Upper lobe of left lung (tissue), 4 donors: Measurements from ENCODE around the gene KIAA1614.

Experiments
- POLR2A ChIP-seq, 4 donors: fragments of 450-650 bp; IDR thresholded peaks; one replicate each; pipeline ENCODE4 v1.5.1; 2016 to 2017; ENCODE audit warnings: antibody characterized with exemption in 4 of 4, mild to moderate bottlenecking in 2 of 4
- TF ChIP-seq, protein P1 (sequence below), 6 experiments: fragments of 450-650 bp in 4 of 6; fragments of 200-600 bp in 2 of 6; sonication (generic) in 2 of 6; IDR thresholded peaks; one replicate each; pipeline ENCODE4 v1.5.1; 2016 to 2019; ENCODE audit warnings: antibody characterized with exemption in 6 of 6

DNA sequence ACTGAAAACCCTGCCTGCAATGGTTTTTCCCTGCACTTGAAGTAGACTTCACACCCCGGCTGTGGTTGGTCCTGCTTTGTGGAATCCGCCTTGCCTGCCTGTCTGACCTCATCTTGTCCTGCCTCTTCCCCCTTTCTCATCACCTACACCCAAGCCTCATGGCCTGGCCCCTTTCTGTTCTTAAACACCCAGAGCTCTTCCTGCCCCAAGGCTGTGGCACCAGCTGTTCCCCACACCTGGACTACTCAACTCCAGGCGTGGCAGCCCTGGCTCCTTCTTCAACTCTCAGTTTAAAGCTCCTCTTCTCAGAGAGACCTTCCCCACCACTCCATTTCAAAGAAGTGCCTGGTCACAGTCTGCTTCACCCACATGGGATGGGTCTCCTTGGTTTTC lies 27.0 kb downstream of the KIAA1614 start:
- TF ChIP-seq, protein P1, sequence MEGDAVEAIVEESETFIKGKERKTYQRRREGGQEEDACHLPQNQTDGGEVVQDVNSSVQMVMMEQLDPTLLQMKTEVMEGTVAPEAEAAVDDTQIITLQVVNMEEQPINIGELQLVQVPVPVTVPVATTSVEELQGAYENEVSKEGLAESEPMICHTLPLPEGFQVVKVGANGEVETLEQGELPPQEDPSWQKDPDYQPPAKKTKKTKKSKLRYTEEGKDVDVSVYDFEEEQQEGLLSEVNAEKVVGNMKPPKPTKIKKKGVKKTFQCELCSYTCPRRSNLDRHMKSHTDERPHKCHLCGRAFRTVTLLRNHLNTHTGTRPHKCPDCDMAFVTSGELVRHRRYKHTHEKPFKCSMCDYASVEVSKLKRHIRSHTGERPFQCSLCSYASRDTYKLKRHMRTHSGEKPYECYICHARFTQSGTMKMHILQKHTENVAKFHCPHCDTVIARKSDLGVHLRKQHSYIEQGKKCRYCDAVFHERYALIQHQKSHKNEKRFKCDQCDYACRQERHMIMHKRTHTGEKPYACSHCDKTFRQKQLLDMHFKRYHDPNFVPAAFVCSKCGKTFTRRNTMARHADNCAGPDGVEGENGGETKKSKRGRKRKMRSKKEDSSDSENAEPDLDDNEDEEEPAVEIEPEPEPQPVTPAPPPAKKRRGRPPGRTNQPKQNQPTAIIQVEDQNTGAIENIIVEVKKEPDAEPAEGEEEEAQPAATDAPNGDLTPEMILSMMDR (IDR thresholded peaks at IDR 0.05) = no peak
- no peak for TF ChIP-seq POLR2A (IDR thresholded peaks at IDR 0.05)
